Suprapubic skin (tissue), 4 donors: ENCODE data around the gene SPOCD1. TPM values are rescaled to one million over a fixed set of nuclear protein-coding genes. Genes with fewer than 3 reads are reported as not detected.

Experiments used
- DNase-seq, 2 donors: peaks; one replicate each; pipeline ENCODE4 v3.0.0-alpha.2; 2019; ENCODE audit warnings: low spot score in 2 of 2
- H3K27ac ChIP-seq: fragments of 200-600 bp; sonication (generic); one replicate; pipeline ENCODE4 v1.5.1; 2019
- H3K27me3 ChIP-seq: fragments of 200-600 bp; sonication (generic); one replicate; pipeline ENCODE4 v1.5.1; 2019
- H3K36me3 ChIP-seq: fragments of 200-600 bp; sonication (generic); one replicate; pipeline ENCODE4 v1.5.1; 2019
- H3K4me1 ChIP-seq: fragments of 200-600 bp; sonication (generic); one replicate; pipeline ENCODE4 v1.5.1; 2019
- H3K4me3 ChIP-seq: fragments of 200-600 bp; sonication (generic); one replicate; pipeline ENCODE4 v1.5.1; 2019; ENCODE audit warnings: mild to moderate bottlenecking
- H3K9me3 ChIP-seq: fragments of 200-600 bp; sonication (generic); one replicate; pipeline ENCODE4 v1.5.1; 2019
- CTCF ChIP-seq, 2 donors: fragments of 200-600 bp in 1 of 2; fragments of 450-650 bp in 1 of 2; sonication (generic) in 1 of 2; IDR thresholded peaks; one replicate each; pipeline ENCODE4 v1.5.1; 2016 to 2019; ENCODE audit warnings: antibody characterized with exemption in 2 of 2, mild to moderate bottlenecking in 1 of 2, moderate library complexity in 1 of 2
- EP300 ChIP-seq: sonication (generic); formaldehyde crosslinking; IDR thresholded peaks from one replicate; pipeline ENCODE4 v1.6.1; 2017; ENCODE audit warnings: antibody characterized with exemption
- POLR2A ChIP-seq, 2 donors: fragments of 450-650 bp; IDR thresholded peaks; one replicate each; pipeline ENCODE4 v1.6.1; 2017; ENCODE audit warnings: antibody characterized with exemption in 2 of 2, mild to moderate bottlenecking in 2 of 2, moderate library complexity in 2 of 2
- POLR2AphosphoS5 ChIP-seq, 3 donors: sonication (generic); formaldehyde crosslinking; IDR thresholded peaks; one replicate each; pipeline ENCODE4 v1.6.1; 2017; ENCODE audit warnings: antibody characterized with exemption in 3 of 3
- WGBS: methylation state at CpG from one replicate; pipeline ENCODE4 v1.1.5; 2018; 5-methylcytosine and 5-hydroxymethylcytosine counted together
- total RNA-seq, 4 donors: library from RNA; depleted of rRNA; stranded (reverse); fragments of >200 nt; gene quantifications; one replicate each; pipeline ENCODE4 v1.1.0, GENCODE V29; 2016

Gene SPOCD1
- total RNA-seq, 4 donors from 2014 or later: 3.2 TPM; not detected in 3

GRCh38 chr1:31761883-31762282 is 53.9 kb downstream of the SPOCD1 start:
- H3K36me3 ChIP-seq: no peaks in the 10 kb centered on the region
- peaks cover 47% of the 10 kb centered on the region for H3K4me1 ChIP-seq
- H3K4me3 ChIP-seq: no peak overlapping the region
- WGBS: 72% methylated on average over 6 of the region's 6 CpGs
- no peaks in the 10 kb centered on the region for H3K9me3 ChIP-seq
- no peak for TF ChIP-seq EP300
- no peak for TF ChIP-seq CTCF (IDR thresholded peaks at IDR 0.05)
- TF ChIP-seq POLR2AphosphoS5 (IDR thresholded peaks at IDR 0.05): no peak
- TF ChIP-seq POLR2A (IDR thresholded peaks at IDR 0.05): no peak
- no peak for DNase-seq
- no peak overlapping the region for H3K27ac ChIP-seq
- H3K27me3 ChIP-seq: peaks cover 27% of the 10 kb centered on the region

DNA sequence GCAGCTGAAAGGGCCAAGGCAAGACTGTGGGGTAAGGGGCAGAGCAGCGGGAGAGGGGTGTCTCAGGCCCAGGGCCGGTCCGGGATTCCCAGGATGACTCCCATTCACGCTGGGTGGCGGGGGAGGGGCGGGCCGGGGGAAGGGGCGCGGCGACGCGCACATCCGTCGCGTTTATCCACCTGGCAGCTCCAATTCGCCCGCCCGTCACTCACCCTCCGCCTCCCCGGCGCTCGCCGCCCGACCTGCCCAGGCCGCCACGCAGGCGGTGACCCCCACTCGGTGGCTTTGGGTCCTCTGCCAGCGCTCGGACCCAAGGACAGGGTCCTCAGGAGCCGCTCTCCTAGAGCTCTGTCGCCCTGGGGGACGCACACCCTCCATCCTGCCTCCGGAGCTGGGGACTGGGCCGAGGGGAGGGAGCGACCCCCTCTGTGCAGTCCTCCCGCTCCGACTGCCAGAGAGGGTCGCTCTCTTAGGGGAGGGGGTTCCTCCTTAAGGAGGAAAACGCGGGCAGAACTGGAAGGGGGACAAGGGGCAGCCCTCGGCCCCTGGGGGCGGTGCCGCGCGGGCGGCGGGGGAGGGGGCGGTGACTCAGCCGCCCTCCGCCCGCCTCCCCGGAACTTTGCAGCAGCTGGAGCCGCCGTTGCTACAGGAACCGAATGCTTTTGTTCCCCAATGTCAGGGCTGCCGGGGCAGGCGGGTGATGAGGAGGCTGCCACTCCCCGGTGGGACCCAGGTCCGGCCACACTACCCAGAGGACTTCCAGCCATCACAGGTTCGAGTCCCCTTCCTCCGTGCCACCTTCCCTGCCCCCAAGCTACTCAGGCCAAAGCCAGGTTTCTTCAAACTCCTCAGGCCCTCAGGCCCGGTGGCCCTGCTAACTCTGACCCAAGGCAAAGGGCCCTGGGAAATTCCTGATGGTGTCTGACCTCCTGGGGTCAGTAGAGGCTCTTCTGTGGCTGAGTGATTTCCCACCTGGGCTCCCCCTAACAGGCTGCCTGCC is 55.1 kb downstream of the SPOCD1 start:
- WGBS: 3% methylated on average over 31 of the region's 63 CpGs
- no peak overlapping the region for H3K27ac ChIP-seq
- peaks cover 27% of the 10 kb centered on the region for H3K27me3 ChIP-seq
- H3K4me3 ChIP-seq: peak overlapping the region; percentile 62
- TF ChIP-seq POLR2A (IDR thresholded peaks at IDR 0.05) (no peak), CTCF (IDR thresholded peaks at IDR 0.05) (no peak), EP300 (no peak), POLR2AphosphoS5 (IDR thresholded peaks at IDR 0.05) (no peak)
- peaks cover 47% of the 10 kb centered on the region for H3K4me1 ChIP-seq
- peak in 1 of 2 donors; percentile 81 for DNase-seq
- no peaks in the 10 kb centered on the region for H3K9me3 ChIP-seq
- no peaks in the 10 kb centered on the region for H3K36me3 ChIP-seq

DNA sequence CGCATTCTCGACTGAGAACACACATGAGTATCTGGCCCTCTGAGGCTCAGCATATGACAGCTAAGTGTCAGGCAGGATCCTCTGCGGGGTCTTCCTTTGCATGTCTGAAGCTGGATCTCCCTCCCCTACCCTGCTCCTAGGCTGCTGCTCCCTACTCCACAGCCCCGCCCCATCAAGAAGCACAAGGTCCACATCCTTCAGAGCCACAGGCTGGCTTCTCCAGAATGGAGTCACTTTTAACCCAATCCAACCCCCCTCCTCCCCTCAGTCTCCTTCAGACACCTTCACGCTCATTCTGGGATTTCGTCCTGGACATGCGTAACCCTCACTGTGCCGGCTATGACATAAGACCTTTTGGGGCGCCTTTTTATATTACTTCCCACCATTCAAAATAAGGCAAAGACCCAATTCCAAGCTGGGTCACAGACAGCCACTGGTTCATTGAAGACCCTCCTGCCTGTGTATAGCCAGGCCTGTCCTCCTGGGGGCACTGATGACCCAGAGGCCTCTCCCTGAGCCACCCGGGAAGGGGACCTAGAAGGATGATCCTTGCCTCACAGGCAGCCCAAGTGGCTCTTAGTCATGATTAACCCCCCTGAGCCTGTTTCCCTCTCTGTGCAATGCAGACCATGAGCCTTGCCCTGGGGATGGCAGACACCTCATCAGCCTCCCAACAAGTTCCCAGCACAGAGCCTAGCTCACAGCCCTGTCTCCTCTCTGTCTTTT is 56.4 kb downstream of the SPOCD1 start:
- Histone ChIP-seq H3K36me3 (no peaks in the 10 kb centered on the region), H3K4me3 (no peak overlapping the region), H3K9me3 (no peaks in the 10 kb centered on the region), H3K27ac (no peak overlapping the region), H3K4me1 (peaks cover 38% of the 10 kb centered on the region), H3K27me3 (peaks cover 27% of the 10 kb centered on the region)
- TF ChIP-seq POLR2A (IDR thresholded peaks at IDR 0.05) (no peak), EP300 (no peak), CTCF (IDR thresholded peaks at IDR 0.05) (no peak), POLR2AphosphoS5 (IDR thresholded peaks at IDR 0.05) (no peak)
- 84% methylated on average over 9 of the region's 10 CpGs for WGBS
- DNase-seq: no peak

DNA sequence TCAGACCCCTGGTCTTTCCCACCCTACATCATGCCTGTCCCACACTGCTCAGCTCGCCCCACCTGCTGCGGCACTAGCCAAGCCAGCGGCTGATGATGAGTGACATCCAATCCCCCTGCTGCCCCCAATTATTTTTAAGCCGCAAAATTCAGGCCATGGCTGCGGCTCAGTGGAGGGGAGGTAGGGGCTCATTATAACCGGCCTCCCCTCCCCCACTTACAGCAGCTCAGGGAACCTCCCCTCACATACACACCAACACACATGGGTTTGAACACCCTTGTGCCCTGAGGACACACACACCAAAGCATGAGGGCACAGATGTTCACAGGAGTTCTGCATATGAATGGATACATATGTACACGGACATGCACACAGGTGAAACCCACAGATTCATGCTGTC is 57.0 kb downstream of the SPOCD1 start:
- Histone ChIP-seq H3K27ac (no peak overlapping the region), H3K36me3 (no peaks in the 10 kb centered on the region), H3K9me3 (no peaks in the 10 kb centered on the region), H3K4me1 (peaks cover 38% of the 10 kb centered on the region), H3K27me3 (peaks cover 27% of the 10 kb centered on the region), H3K4me3 (no peak overlapping the region)
- no peak for DNase-seq
- TF ChIP-seq POLR2A (IDR thresholded peaks at IDR 0.05) (no peak), POLR2AphosphoS5 (IDR thresholded peaks at IDR 0.05) (no peak), CTCF (IDR thresholded peaks at IDR 0.05) (no peak), EP300 (no peak)
- 86% methylated on average over 7 of the region's 7 CpGs for WGBS

- peaks cover 19% of the 10 kb centered on the region for H3K27me3 ChIP-seq
- H3K9me3 ChIP-seq: no peaks in the 10 kb centered on the region
- no peaks in the 10 kb centered on the region for H3K36me3 ChIP-seq
- TF ChIP-seq POLR2AphosphoS5 (IDR thresholded peaks at IDR 0.05) (no peak), CTCF (IDR thresholded peaks at IDR 0.05) (no peak), EP300 (no peak), POLR2A (IDR thresholded peaks at IDR 0.05) (no peak)
- H3K4me1 ChIP-seq: peaks cover 33% of the 10 kb centered on the region
- H3K27ac ChIP-seq: no peak overlapping the region
- H3K4me3 ChIP-seq: no peak overlapping the region
- 100% methylated on average over 2 of the region's 6 CpGs for WGBS
- DNase-seq: no peak
Measured at GRCh38 chr1:31757989-31758388, 57.8 kb downstream of the SPOCD1 start.
